Activated CD8-positive, alpha-beta memory T cell treated with anti-CD3 and anti-CD28 coated beads, Interleukin-2, amount 50 U/mL, for 4 hours (primary cell): ENCODE measurements around the gene SMARCA1.
"Not testable (repeated sequence)": the region's sequence is repeated elsewhere in the genome, so short reads cannot be mapped to it uniquely, and the experiment has no call there.

Experiments
- DNase-seq: peaks from one replicate; pipeline ENCODE4 v3.0.0-alpha.2; 2020

SMARCA1 gene, protein sequence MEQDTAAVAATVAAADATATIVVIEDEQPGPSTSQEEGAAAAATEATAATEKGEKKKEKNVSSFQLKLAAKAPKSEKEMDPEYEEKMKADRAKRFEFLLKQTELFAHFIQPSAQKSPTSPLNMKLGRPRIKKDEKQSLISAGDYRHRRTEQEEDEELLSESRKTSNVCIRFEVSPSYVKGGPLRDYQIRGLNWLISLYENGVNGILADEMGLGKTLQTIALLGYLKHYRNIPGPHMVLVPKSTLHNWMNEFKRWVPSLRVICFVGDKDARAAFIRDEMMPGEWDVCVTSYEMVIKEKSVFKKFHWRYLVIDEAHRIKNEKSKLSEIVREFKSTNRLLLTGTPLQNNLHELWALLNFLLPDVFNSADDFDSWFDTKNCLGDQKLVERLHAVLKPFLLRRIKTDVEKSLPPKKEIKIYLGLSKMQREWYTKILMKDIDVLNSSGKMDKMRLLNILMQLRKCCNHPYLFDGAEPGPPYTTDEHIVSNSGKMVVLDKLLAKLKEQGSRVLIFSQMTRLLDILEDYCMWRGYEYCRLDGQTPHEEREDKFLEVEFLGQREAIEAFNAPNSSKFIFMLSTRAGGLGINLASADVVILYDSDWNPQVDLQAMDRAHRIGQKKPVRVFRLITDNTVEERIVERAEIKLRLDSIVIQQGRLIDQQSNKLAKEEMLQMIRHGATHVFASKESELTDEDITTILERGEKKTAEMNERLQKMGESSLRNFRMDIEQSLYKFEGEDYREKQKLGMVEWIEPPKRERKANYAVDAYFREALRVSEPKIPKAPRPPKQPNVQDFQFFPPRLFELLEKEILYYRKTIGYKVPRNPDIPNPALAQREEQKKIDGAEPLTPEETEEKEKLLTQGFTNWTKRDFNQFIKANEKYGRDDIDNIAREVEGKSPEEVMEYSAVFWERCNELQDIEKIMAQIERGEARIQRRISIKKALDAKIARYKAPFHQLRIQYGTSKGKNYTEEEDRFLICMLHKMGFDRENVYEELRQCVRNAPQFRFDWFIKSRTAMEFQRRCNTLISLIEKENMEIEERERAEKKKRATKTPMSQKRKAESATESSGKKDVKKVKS

DNA sequence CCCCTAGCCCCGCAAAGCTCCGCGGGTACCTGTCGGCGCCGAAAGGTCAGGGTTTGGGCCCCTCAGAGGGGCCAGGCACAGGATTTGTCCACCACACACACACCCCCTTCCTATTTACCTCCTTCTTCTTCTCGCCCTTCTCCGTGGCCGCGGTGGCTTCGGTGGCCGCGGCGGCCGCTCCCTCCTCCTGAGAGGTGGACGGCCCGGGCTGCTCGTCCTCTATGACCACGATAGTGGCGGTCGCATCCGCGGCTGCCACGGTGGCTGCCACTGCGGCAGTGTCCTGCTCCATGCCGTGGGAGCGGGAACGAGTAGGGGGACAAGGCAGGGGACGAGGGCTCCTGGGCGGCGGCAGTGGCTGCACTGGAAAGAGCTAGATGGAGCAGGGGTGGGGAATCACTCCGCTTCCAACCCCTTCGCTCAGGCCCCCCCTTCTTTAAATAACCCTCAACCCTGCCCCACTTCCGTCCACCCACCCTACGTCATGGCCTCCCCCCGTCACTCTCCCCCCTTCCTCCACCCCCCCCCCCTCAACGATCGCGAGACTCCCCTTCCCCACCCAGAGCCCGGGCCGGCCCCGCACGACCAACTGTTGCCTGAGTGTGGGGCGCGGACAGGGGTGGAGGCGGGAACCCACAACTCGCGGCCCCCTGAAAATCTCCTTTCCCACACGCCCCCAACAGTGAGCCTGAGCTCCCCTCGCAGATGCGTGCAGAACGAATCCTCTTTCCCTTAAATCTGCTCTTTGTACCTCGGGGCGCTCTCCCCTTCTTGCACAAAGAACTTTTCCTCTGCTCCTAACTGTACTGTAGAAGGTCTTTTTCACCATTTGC lies at the start of gene SMARCA1:
TSS of gene SMARCA1 (minus strand) at position 412 of the 833 bp plus-strand sequence. CDS start at position 292, 120 bp downstream.
- DNase-seq = no peak

GRCh38 chrX:129572422-129572821 lies 49.1 kb upstream of the SMARCA1 start:
- DNase-seq = no peak

GRCh38 chrX:129568349-129568748 lies 45.1 kb upstream of the SMARCA1 start:
- DNase-seq = no peak

DNA sequence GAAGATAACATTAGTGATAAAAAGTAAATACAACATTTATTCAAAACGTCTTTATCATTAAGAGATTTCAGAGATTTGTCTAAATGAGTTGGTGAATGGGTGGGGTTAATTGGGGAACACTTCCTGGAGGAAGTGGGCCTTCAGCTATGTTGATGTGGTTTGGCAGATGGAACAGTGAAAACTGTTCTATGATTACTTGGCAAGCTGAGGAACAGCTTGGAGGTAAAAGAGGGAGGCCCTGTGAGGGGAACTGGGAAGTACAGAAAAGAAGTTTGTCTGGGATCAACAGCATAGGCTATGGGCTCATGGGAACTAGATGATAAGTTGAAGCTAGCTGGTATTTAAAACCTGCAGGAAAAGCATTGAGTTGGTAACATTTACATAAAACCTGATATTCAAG lies 42.8 kb upstream of the SMARCA1 start:
- DNase-seq = no peak

DNA sequence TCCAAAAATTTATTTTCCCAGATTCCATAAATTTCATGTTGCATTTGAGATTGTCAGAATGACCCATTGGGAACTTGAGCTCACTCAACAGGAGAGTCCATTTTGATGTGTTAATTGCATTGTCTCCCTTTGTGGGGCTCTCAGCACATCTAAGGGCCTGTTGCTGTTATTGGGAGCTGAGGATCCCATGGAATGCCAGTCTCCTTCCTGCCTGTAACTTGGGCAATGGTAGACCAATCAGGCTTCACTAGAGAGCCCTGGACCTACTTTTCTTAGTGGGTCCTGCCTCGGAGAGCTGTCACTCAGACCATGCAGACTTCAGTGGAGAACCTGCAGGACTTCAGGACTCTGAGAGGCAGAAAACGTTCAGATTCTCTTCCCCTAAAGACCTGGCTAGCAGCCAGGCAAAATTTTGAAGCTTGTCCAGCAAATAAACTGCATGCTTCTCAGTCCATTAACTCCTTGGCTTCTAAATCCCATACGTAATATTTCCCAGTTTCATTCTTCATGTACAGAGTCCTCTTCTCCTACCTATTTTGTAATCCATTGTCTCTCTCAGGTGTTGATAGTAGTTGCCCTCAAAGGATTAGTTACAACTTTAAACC lies 41.9 kb upstream of the SMARCA1 start:
- DNase-seq = no peak

- DNase-seq = not testable (repeated sequence)
Measured at GRCh38 chrX:129564345-129564744, 41.1 kb upstream of the SMARCA1 start.

DNA sequence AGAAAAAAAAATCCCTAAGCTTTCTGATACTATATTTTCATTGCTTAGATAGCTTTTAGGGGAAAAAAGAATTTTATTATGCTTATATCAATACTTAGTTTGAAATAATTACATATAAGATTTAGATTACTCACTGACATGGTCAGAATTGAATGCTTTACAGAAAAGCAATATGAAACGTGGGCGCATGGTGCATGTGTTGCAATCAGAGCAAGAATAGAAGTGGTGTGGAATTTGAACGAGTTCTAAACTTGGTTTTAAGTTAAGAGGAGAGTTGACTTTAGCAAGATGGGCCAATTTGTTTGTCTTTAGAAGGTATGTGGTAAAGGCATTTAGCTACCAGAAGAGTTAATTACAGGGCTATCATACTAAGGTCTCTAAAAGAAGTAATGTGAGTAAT lies 38.2 kb upstream of the SMARCA1 start:
- DNase-seq = no peak

GRCh38 chrX:129559783-129560182 lies 36.5 kb upstream of the SMARCA1 start:
- DNase-seq = no peak

- DNase-seq = no peak
Measured at GRCh38 chrX:129557844-129558480, 34.7 kb upstream of the SMARCA1 start.

- no peak for DNase-seq
Measured at GRCh38 chrX:129556806-129557315, 33.6 kb upstream of the SMARCA1 start.

- DNase-seq = not testable (repeated sequence)
Measured at GRCh38 chrX:129554816-129555215, 31.5 kb upstream of the SMARCA1 start.

DNA sequence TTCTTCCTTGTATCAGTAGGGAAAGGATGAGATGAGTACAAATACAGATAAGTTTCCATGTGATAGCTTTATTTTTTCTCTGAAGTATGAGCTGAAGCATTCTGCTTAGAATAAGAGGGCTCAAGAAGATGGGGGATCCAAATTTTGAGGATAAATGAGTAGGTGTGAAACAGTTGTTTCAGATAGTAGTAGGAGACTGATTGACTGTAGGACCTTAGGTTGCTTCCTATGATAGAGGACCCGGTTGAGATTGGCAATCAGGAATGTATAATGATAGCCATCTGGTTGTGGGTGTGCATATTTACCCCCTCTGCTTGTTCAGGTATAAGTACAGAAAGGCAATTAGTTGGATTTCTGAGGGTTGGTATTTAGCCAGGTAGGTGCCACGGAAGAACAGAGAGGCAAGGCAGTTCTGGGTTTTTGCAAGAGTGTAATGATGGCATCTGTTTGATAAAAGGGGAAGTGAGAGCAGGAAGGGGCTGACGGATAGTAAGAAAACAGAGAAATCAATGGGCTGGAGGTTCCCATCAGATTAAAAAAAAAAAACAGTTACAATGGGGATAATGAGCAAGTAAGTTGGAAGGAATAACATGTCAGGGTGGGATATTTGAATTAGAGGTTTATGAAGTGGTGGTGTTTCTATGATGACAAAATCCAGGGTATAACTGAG lies 30.5 kb upstream of the SMARCA1 start:
- DNase-seq = no peak

GRCh38 chrX:129549124-129549523 lies 25.8 kb upstream of the SMARCA1 start:
- DNase-seq = no peak

GRCh38 chrX:129545408-129545807 lies 22.1 kb upstream of the SMARCA1 start:
- DNase-seq = no peak

DNA sequence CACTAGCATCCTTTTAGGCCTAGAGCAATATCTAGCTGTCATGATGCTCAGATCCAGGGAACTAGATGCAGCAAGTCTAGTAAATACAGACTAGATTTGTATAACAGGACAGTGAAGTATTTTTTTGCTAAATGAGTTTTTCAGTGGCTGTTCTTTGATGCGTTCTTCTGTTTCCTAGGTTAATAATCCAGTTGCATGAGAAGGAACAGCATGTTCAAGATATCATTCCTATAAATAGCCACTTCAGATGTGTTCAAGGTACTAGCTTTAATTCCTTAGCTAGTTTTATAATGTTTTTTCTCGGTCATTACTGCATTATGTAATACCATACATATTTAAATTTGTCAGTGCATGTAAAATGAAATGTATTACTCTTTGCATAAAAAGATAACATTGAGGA lies 21.5 kb upstream of the SMARCA1 start:
- no peak for DNase-seq

DNA sequence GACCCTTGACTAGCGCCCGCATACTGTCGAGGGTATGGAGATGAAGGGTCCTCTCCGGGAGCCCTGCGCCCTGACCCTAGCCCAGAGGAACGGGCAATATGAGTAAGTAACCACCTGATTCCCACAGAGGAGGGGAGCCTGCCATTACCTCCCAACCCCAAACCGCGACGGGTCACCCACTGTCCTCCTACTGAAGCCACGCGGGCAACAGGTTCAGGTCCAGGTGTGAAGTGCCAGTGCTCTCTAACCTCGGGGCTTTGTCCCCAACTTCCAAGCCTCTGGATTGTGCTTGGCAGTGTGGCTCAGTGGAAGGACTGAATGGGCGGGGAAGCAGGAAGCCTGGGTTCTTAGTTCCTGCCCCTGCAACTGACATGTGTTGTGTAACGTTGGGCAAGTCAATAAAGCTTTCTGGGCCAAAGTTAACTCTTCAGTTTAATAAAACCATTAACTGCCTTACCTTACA lies 17.5 kb upstream of the SMARCA1 start:
- DNase-seq = no peak

- peak; percentile 47 for DNase-seq
Measured at GRCh38 chrX:129540068-129540653, 16.9 kb upstream of the SMARCA1 start, which contains the start of gene OCRL. TSS of gene OCRL (plus strand) at chrX:129540259. CDS start at chrX:129540440, 181 bp downstream.

GRCh38 chrX:129534816-129535578 lies 11.7 kb upstream of the SMARCA1 start:
- DNase-seq = no peak

- DNase-seq = no peak
Measured at GRCh38 chrX:129531132-129531531, 7.8 kb upstream of the SMARCA1 start.
